Stimulated activated CD8-positive, alpha-beta memory T cell treated with anti-CD3 and anti-CD28 coated beads, Interleukin-4, amount 100 ng/mL, for 48 hours (primary cell): ENCODE results near the gene IL32.
"Not testable (repeated sequence)": the region's sequence is repeated elsewhere in the genome, so short reads cannot be mapped to it uniquely, and the experiment has no call there.

ENCODE experiments used
- DNase-seq: peaks from one replicate; pipeline ENCODE4 v3.0.0-alpha.2; 2020

The IL32 gene

GRCh38 chr16:3072576-3073263 lies 7.3 kb downstream of the IL32 start:
- DNase-seq, result not testable (repeated sequence)

GRCh38 chr16:3073448-3073847 lies 8.0 kb downstream of the IL32 start:
- DNase-seq, result no peak

- DNase-seq, result peak; percentile 84
Observed at GRCh38 chr16:3074860-3075522, 9.6 kb downstream of the IL32 start.

- DNase-seq, result no peak
Observed at GRCh38 chr16:3075523-3075915, 10.1 kb downstream of the IL32 start.

GRCh38 chr16:3075946-3076345 lies 10.5 kb downstream of the IL32 start:
- not testable (repeated sequence) for DNase-seq

- no peak for DNase-seq
Observed at GRCh38 chr16:3076577-3076976, 11.1 kb downstream of the IL32 start.

- DNase-seq, result no peak
Observed at GRCh38 chr16:3080024-3080423, 14.6 kb downstream of the IL32 start.

- DNase-seq, result not testable (repeated sequence)
Observed at GRCh38 chr16:3081957-3082356, 16.5 kb downstream of the IL32 start.

- DNase-seq, result not testable (repeated sequence)
Observed at GRCh38 chr16:3083408-3083807, 18.0 kb downstream of the IL32 start.

- no peak for DNase-seq
Observed at GRCh38 chr16:3084491-3084890, 19.1 kb downstream of the IL32 start.

GRCh38 chr16:3084969-3085670 lies 19.7 kb downstream of the IL32 start:
- no peak for DNase-seq

GRCh38 chr16:3085868-3086595 lies 20.6 kb downstream of the IL32 start:
- no peak for DNase-seq

- DNase-seq, result no peak
Observed at GRCh38 chr16:3086596-3087242, 21.3 kb downstream of the IL32 start.

- no peak for DNase-seq
Observed at GRCh38 chr16:3087243-3088235, 22.1 kb downstream of the IL32 start.

GRCh38 chr16:3088450-3088849 lies 23.0 kb downstream of the IL32 start:
- no peak for DNase-seq

- no peak for DNase-seq
Observed at GRCh38 chr16:3088925-3089716, 23.7 kb downstream of the IL32 start.

GRCh38 chr16:3089717-3090592 lies 24.5 kb downstream of the IL32 start:
- no peak for DNase-seq

GRCh38 chr16:3091551-3091950 lies 26.1 kb downstream of the IL32 start:
- DNase-seq, result no peak

- no peak for DNase-seq
Observed at GRCh38 chr16:3092501-3092941, 27.1 kb downstream of the IL32 start.
